Natural killer cell (primary cell): ENCODE data around the gene TBKBP1. TPM values are rescaled to one million over a fixed set of nuclear protein-coding genes. Genes with fewer than 3 reads are reported as not detected.

ENCODE experiments used
- ATAC-seq, 3 donors: fragments of 150-1000 bp in 2 of 3; fragments of 200-7000 bp in 1 of 3; cut with Tn5 transposase; 1 replicate in 1 of 3; 2 replicates in 2 of 3; pipeline ENCODE4 v1.10.0; 2021; ENCODE audit warnings: mild to moderate bottlenecking in 2 of 3, moderate library complexity in 2 of 3
- DNase-seq, 2 donors: peaks; one replicate each; pipeline versions ENCODE4 v3.0.0 to v3.0.0-alpha.2; 2013 to 2021; ENCODE audit warnings: mixed read lengths in 1 of 2
- H3K27ac ChIP-seq: one replicate; pipeline ENCODE4 v1.5.1; 2013; ENCODE audit warnings: mild to moderate bottlenecking, low read length
- H3K27me3 ChIP-seq: one replicate; pipeline ENCODE4 v1.6.1; 2013; ENCODE audit warnings: low read length; ENCODE audit not compliant: control insufficient read depth, insufficient read depth
- H3K36me3 ChIP-seq: one replicate; pipeline ENCODE4 v1.6.1; 2013; ENCODE audit warnings: low read length; ENCODE audit not compliant: control insufficient read depth, insufficient read depth
- H3K4me1 ChIP-seq: one replicate; pipeline ENCODE4 v1.6.1; 2013; ENCODE audit warnings: low read length; ENCODE audit not compliant: control insufficient read depth, insufficient read depth
- H3K4me3 ChIP-seq: one replicate; pipeline ENCODE4 v1.5.1; 2013; ENCODE audit warnings: low read length
- H3K9me3 ChIP-seq: one replicate; pipeline ENCODE4 v1.6.1; 2013; ENCODE audit warnings: low read length; ENCODE audit not compliant: control insufficient read depth, insufficient read depth
- H3K27ac Mint-ChIP-seq, 2 donors: one replicate each; pipeline ENCODE4 v1.8.0; 2022; ENCODE audit warnings: mild to moderate bottlenecking in 2 of 2, mixed read lengths in 2 of 2, moderate library complexity in 1 of 2
- H3K27me3 Mint-ChIP-seq, 2 donors: one replicate each; pipeline ENCODE4 v1.8.0; 2022; ENCODE audit warnings: low read depth in 2 of 2, mixed read lengths in 2 of 2
- H3K36me3 Mint-ChIP-seq: one replicate; pipeline ENCODE4 v1.8.0; 2022; ENCODE audit warnings: mixed read lengths
- H3K4me1 Mint-ChIP-seq, 2 donors: one replicate each; pipeline ENCODE4 v1.8.0; 2022; ENCODE audit warnings: mixed read lengths in 2 of 2
- H3K4me3 Mint-ChIP-seq: one replicate; pipeline ENCODE4 v1.8.0; 2022; ENCODE audit warnings: mild to moderate bottlenecking, moderate library complexity, mixed read lengths
- H3K9me3 Mint-ChIP-seq, 2 donors: one replicate each; pipeline ENCODE4 v1.8.0; 2022; ENCODE audit warnings: mixed read lengths in 2 of 2
- CTCF ChIP-seq: fragments of 200-600 bp; IDR thresholded peaks from one replicate; pipeline ENCODE4 v1.8.0; 2022; ENCODE audit warnings: antibody characterized with exemption
- WGBS: methylation state at CpG from one replicate; pipeline ENCODE4 v1.1.7; 2013; ENCODE audit warnings: missing lambda C conversion rate; ENCODE audit not compliant: insufficient coverage; 5-methylcytosine and 5-hydroxymethylcytosine counted together
- intact Hi-C: fragments of 100-400 bp; cut with micrococcal nuclease; formaldehyde crosslinking; loops from one replicate; pipeline ENCODE4 v1.14.2; 2022
- total RNA-seq, 4 donors: library from RNA; stranded (reverse); fragments of 120-200 nt in 1 of 4; gene quantifications; one replicate each; pipeline versions ENCODE4 v1.2.3 to v1.2.4, GENCODE V29; 2013 to 2022

Gene TBKBP1
- total RNA-seq, 3 donors from 2014 or later (not counting 1 experiment from before 2014, with no cell fraction given), result 21.4 to 38.9 (median 37.6) TPM

GRCh38 chr17:47704116-47704515, 10.2 kb downstream of the TBKBP1 start:
- Histone ChIP-seq H3K27ac (peak overlapping the region; percentile 80), H3K4me1 (peaks cover 88% of the 10 kb centered on the region), H3K36me3 (peaks cover under 1% of the 10 kb centered on the region), H3K27me3 (no peaks in the 10 kb centered on the region), H3K9me3 (no peaks in the 10 kb centered on the region), H3K4me3 (no peak overlapping the region)
- no peak for TF ChIP-seq CTCF
- peak overlapping the region; percentile 91 for H3K4me3 Mint-ChIP-seq
- no peaks in the 10 kb centered on the region for H3K36me3 Mint-ChIP-seq
- H3K27ac Mint-ChIP-seq, result peak overlapping the region; percentile 98
- H3K9me3 Mint-ChIP-seq, result no peaks in the 10 kb centered on the region
- peaks cover 75 to 83% of the 10 kb centered on the region in 2 donors for H3K4me1 Mint-ChIP-seq
- intact Hi-C loops, result loop anchor here (5.0 kb wide), 1 partner anchor 42 kb away; no protein-coding TSS in a partner anchor
- ATAC-seq (no peak), DNase-seq (peak in 1 of 2 donors; percentile 57)
- H3K27me3 Mint-ChIP-seq, result no peaks in the 10 kb centered on the region
- WGBS, result under 1% methylated on average over 13 of the region's 14 CpGs

- DNase-seq, result peak in 1 of 2 donors; percentile 40
- intact Hi-C loops, result loop anchor here (5.0 kb wide), 1 partner anchor 42 kb away; no protein-coding TSS in a partner anchor
- peak overlapping the region; percentile 98 for H3K27ac Mint-ChIP-seq
Observed at GRCh38 chr17:47704736-47705135, 10.8 kb downstream of the TBKBP1 start.

DNA sequence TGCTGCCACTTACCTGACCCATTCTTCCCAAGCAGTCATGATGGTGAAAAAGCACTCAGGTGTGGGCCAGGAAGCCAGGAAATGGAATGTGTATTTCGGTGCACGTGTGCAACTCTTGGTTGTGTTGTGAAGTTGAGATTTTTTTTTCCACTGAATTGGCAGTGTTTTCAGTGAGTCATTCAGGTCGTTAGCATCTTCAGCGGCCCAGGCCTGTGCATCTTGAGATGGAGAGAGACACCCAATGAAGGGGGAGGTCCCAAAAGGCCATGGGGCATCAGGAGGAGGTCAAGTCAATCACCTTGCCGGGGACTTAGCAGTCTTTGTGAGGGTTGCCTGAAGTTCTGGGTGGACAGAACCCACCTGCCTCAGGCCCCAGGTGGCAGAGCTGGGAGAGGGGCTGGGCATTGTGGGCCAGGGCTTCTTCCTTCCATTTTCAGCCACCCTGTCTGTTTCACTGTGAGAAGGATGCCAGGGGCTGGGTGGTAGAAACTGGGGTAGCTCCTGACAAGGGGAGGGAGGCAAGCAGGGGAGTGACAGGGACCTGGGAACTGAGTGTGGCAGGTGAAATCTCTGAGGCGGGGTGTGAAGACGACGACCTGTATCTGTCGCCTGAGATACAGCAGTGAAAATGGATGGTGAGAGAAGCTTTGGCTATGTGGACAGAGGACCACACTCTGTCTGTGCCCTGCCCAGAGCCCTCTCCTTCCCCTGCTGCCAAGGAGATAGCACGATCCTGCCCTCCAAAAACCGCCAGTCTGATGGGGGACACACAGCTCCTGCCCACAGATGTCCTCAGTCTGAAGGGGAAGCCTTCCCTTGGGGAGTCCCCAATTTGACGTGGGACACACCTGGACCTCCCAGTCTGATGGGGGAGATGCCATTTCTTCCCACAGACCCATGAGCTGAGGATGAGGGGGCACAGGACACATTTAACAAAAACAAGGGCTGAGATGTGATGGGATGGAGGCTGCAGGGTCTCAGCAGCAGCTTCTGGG, 11.9 kb downstream of the TBKBP1 start:
- intact Hi-C loops, result no loop called here
- Mint-ChIP-seq H3K27me3 (no peaks in the 10 kb centered on the region), H3K4me3 (peak overlapping the region; percentile 91), H3K27ac (peak overlapping the region; percentile 98), H3K9me3 (no peaks in the 10 kb centered on the region), H3K36me3 (no peaks in the 10 kb centered on the region), H3K4me1 (peaks cover 80 to 86% of the 10 kb centered on the region in 2 donors)
- Histone ChIP-seq H3K4me1 (peaks cover 91% of the 10 kb centered on the region), H3K9me3 (no peaks in the 10 kb centered on the region), H3K27me3 (no peaks in the 10 kb centered on the region), H3K4me3 (no peak overlapping the region), H3K27ac (peak overlapping the region; percentile 80), H3K36me3 (peaks cover 14% of the 10 kb centered on the region)
- 27% methylated on average over 12 of the region's 12 CpGs for WGBS
- no peak for TF ChIP-seq CTCF
- DNase-seq, result peak in 1 of 2 donors; percentile 56
- peak in 1 of 3 donors; percentile 34 for ATAC-seq

More at GRCh38 chr17:47704736-47705135, 10.8 kb downstream of the TBKBP1 start:
- Mint-ChIP-seq H3K4me3 (peak overlapping the region; percentile 91), H3K4me1 (peaks cover 70 to 81% of the 10 kb centered on the region in 2 donors), H3K9me3 (no peaks in the 10 kb centered on the region), H3K27me3 (no peaks in the 10 kb centered on the region), H3K36me3 (no peaks in the 10 kb centered on the region)
- no peaks in the 10 kb centered on the region for H3K27me3 ChIP-seq
- WGBS, result 35% methylated on average over 6 of the region's 6 CpGs
- ATAC-seq, result no peak
- H3K9me3 ChIP-seq, result no peaks in the 10 kb centered on the region
- peaks cover 86% of the 10 kb centered on the region for H3K4me1 ChIP-seq
- peaks cover 4% of the 10 kb centered on the region for H3K36me3 ChIP-seq
- H3K4me3 ChIP-seq, result no peak overlapping the region
- no peak for TF ChIP-seq CTCF
- H3K27ac ChIP-seq, result peak overlapping the region; percentile 80
